ENCODE data around the gene LRRC66.

LRRC66 gene

GRCh38 chr4:52019936-52020657 lies at the start of gene LRRC66:
Gene LRRC66 (minus strand): TSS chr4:52020363. CDS start chr4:52017613, 2,750 bp downstream.
- no peak within 1 kb of the TSS for H3K4me3 ChIP-seq (ENCODE audit: low read length)
- no peak for DNase-seq (ENCODE audit: low read depth)
- TF ChIP-seq CTCF (conservative IDR thresholded peaks at IDR 0.05; ENCODE audit: low read length): no peak

- no peak for TF ChIP-seq CTCF (conservative IDR thresholded peaks at IDR 0.05; ENCODE audit: low read length)
- no peak for DNase-seq (ENCODE audit: low read depth)
- H3K4me3 ChIP-seq (ENCODE audit: low read length): no peak overlapping the region
Measured at GRCh38 chr4:52069571-52069970, 49.4 kb upstream of the LRRC66 start.

GRCh38 chr4:52059372-52059771 lies 39.2 kb upstream of the LRRC66 start:
- peak; percentile 75 for DNase-seq (ENCODE audit: low read depth)
- no peak for TF ChIP-seq CTCF (conservative IDR thresholded peaks at IDR 0.05; ENCODE audit: low read length)
- H3K4me3 ChIP-seq (ENCODE audit: low read length): no peak overlapping the region

GRCh38 chr4:52058275-52058674 lies 38.1 kb upstream of the LRRC66 start:
- no peak overlapping the region for H3K4me3 ChIP-seq (ENCODE audit: low read length)
- TF ChIP-seq CTCF (conservative IDR thresholded peaks at IDR 0.05; ENCODE audit: low read length): no peak
- no peak for DNase-seq (ENCODE audit: low read depth)

- H3K4me3 ChIP-seq (ENCODE audit: low read length): no peak overlapping the region
- no peak for TF ChIP-seq CTCF (conservative IDR thresholded peaks at IDR 0.05; ENCODE audit: low read length)
- DNase-seq (ENCODE audit: low read depth): peak; percentile 38
Measured at GRCh38 chr4:52057196-52057595, 37.0 kb upstream of the LRRC66 start.

- H3K4me3 ChIP-seq (ENCODE audit: low read length): no peak overlapping the region
- no peak for DNase-seq (ENCODE audit: low read depth)
- TF ChIP-seq CTCF (conservative IDR thresholded peaks at IDR 0.05; ENCODE audit: low read length): no peak
Measured at GRCh38 chr4:52054254-52054653, 34.1 kb upstream of the LRRC66 start.

GRCh38 chr4:52052475-52052780 lies 32.3 kb upstream of the LRRC66 start:
- DNase-seq (ENCODE audit: low read depth): peak; percentile 30
- TF ChIP-seq CTCF (conservative IDR thresholded peaks at IDR 0.05; ENCODE audit: low read length): no peak
- peak overlapping the region; percentile 82 for H3K4me3 ChIP-seq (ENCODE audit: low read length)

Measured in AG10803 (cell line).